Stimulated activated CD4-positive, alpha-beta T cell treated with anti-CD3 and anti-CD28 coated beads, TNF-alpha, amount 100 ng/mL, for 48 hours (primary cell): ENCODE results near the gene MAGEA2.
"Not testable (repeated sequence)": the region's sequence is repeated elsewhere in the genome, so short reads cannot be mapped to it uniquely, and the experiment has no call there.

ENCODE experiments used
- DNase-seq, 3 donors: peaks; one replicate each; pipeline ENCODE4 v3.0.0-alpha.2; 2020; ENCODE audit warnings: low read depth in 3 of 3

The MAGEA2 gene

GRCh38 chrX:152753686-152754650, at the start of gene MAGEA2:
TSS of gene MAGEA2 (minus strand) at chrX:152753842. CDS start at chrX:152751363, 2,479 bp downstream.
- not testable (repeated sequence) for DNase-seq

GRCh38 chrX:152798945-152799344, 45.3 kb upstream of the MAGEA2 start:
- DNase-seq = no peak

- not testable (repeated sequence) for DNase-seq
Observed at GRCh38 chrX:152787062-152787461, 33.4 kb upstream of the MAGEA2 start.

- DNase-seq = not testable (repeated sequence)
Observed at GRCh38 chrX:152769549-152770289, 16.1 kb upstream of the MAGEA2 start, which contains the start of gene MAGEA6. TSS of gene MAGEA6 (minus strand) at chrX:152769689. CDS start at chrX:152767650, 2,039 bp downstream.

- not testable (repeated sequence) for DNase-seq
Observed at GRCh38 chrX:152766562-152766961, 12.9 kb upstream of the MAGEA2 start.

- DNase-seq = not testable (repeated sequence)
Observed at GRCh38 chrX:152761582-152761981, 7.9 kb upstream of the MAGEA2 start.

- not testable (repeated sequence) for DNase-seq
Observed at GRCh38 chrX:152759544-152759943, 5.9 kb upstream of the MAGEA2 start.

- DNase-seq = not testable (repeated sequence)
Observed at GRCh38 chrX:152758918-152759317, 5.3 kb upstream of the MAGEA2 start, which contains the start of gene CSAG3. TSS of gene CSAG3 (plus strand) at chrX:152759218.

GRCh38 chrX:152754871-152755270, 1.2 kb upstream of the MAGEA2 start:
- DNase-seq = not testable (repeated sequence)

GRCh38 chrX:152738560-152738959, 15.1 kb downstream of the MAGEA2 start:
- DNase-seq = no peak

- not testable (repeated sequence) for DNase-seq
Observed at GRCh38 chrX:152736528-152736927, 17.1 kb downstream of the MAGEA2 start.

- DNase-seq = no peak
Observed at GRCh38 chrX:152735860-152736511, 17.7 kb downstream of the MAGEA2 start.

GRCh38 chrX:152735101-152735500, 18.5 kb downstream of the MAGEA2 start:
- DNase-seq = no peak

- DNase-seq = not testable (repeated sequence)
Observed at GRCh38 chrX:152734143-152734858, 19.3 kb downstream of the MAGEA2 start.

- no peak for DNase-seq
Observed at GRCh38 chrX:152733261-152733975, 20.2 kb downstream of the MAGEA2 start, which contains the start of the genes CSAG1 and MAGEA12. TSS of gene CSAG1 (minus strand) at chrX:152733721. CDS start at chrX:152732460, 1,261 bp downstream. TSS of gene MAGEA12 (plus strand) at chrX:152733757. CDS start at chrX:152736162, 2,405 bp downstream.

GRCh38 chrX:152725409-152725808, 28.2 kb downstream of the MAGEA2 start:
- no peak for DNase-seq

- DNase-seq = not testable (repeated sequence)
Observed at GRCh38 chrX:152713815-152714787, 39.5 kb downstream of the MAGEA2 start, which contains the start of gene MAGEA2B. TSS of gene MAGEA2B (plus strand) at chrX:152714628. CDS start at chrX:152717107, 2,479 bp downstream.

GRCh38 chrX:152713195-152713594, 40.4 kb downstream of the MAGEA2 start:
- DNase-seq = not testable (repeated sequence)

GRCh38 chrX:152709173-152709572, 44.5 kb downstream of the MAGEA2 start, which contains the start of gene CSAG2:
TSS of gene CSAG2 (minus strand) at chrX:152709273. CDS start at chrX:152709112, 161 bp downstream.
- not testable (repeated sequence) for DNase-seq
